GM18505 (cell line): ENCODE data around the gene NNT.
A peak's percentile ranks its signal among the peaks of the same experiment; 100 is the strongest.

Source experiments
- ATAC-seq: cut with Tn5 transposase; IDR thresholded peaks from one replicate; pipeline ENCODE4 v1.9.1; 2021; ENCODE audit not compliant: unreplicated experiment
- POLR2A ChIP-seq: IDR thresholded peaks from 4 replicates; pipeline ENCODE4 v1.6.1; 2011; ENCODE audit warnings: borderline replicate concordance; ENCODE audit not compliant: insufficient read depth, insufficient read length; ENCODE audit errors: extremely low read depth

NNT gene

DNA sequence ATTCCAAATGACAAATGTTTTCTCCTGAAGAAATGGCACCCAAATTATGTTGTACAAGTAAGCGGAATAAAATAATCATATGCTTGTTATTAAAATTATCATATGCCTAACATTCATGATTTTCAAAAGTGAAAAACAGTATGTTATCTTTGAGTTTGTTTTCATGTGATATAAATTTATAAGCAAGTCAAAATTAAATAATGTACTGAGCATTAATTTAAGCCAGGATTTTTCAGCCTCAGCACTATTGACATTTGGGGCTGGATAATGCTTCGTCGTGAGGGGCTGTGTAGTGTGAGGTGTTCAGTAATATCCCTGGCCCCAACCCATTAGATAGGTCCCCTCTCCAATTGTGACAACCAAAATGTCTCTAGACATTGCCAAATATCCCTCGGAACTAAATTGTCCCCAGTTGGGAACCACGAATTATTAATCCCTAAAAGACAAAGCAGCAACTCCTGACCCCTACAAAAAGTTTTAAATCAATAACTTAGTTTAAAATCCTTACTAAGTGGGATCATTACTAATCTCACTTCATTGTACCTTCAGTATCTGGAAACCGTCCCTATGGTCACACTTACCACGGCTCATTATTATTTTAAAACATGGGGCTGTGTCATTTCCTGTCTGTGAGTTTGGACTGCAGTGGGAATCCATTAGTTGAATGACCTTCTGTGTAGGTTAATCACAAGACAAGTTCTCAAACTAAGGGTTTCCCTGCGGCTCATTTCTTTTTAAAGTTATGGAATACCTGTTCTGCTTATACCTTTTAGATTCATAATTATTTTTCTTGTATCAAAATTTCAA is 1.3 kb upstream of the NNT start:
- no peak for TF ChIP-seq POLR2A
- no peak for ATAC-seq

DNA sequence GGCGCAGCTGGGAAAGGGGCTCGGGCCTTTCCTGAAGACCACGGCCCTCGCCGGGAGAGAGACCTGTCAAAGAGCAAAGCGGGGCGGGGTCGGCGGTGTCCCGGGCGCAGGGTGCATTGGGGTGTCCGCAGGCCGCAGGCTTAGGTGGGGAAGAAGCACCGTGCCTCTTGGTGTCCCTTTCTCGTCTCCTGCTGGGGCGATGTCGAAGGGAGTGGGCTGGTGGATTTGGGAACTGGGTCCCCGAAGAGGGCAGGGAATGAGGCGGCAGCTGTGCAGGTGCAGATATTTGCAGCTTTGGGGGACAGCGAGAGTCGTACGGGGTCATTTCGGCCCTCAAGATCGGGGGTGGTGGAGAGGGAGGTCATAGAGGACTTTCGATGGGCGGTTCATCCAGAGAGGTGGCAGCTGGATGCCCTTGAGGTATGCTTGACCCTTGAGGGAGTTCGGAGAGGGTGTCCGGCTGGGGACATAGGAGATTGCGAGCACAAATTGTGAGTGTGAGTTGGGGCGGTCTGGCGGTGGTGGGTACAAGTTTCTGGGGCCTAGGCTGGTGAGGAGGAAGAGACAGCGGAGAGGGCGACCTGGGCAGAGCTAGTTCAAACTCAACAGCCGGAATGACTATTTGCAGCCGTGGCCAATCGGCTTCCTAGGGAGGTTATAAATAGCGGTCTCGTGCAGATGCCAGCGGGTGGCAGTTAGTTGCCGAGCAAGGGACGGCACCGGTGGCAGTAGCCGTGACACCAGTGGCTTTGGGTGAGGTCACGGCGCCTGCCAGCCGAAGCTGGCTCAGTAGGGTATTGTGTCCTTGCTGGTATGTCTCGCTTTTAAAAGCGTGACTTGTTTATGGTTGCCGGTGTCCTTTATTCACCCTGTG is 601 bp downstream of the NNT start:
- TF ChIP-seq POLR2A: peak; percentile 64

DNA sequence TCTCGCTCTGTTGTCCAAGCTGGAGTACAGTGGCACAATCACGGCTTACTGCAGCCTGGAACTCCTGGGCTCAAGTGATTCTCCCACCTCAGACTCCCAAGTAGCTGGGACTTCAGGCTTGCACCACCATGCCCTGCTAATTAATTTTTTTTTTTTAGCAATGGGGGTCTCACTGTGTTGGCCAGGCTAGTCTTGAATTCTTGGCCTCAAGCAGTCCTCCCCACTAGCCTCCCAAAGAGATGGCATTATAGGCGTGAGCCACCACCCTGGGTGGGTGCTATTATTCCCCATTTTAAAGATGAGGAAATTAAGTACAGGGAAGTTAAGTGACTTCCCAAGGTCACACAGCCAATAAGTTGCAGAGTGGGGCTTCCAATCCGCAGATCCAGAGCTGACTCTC is 1.7 kb downstream of the NNT start:
- ATAC-seq: no peak
- TF ChIP-seq POLR2A: no peak

More for the DNA sequence above, 601 bp downstream of the NNT start:
- ATAC-seq: peak; percentile 44

DNA sequence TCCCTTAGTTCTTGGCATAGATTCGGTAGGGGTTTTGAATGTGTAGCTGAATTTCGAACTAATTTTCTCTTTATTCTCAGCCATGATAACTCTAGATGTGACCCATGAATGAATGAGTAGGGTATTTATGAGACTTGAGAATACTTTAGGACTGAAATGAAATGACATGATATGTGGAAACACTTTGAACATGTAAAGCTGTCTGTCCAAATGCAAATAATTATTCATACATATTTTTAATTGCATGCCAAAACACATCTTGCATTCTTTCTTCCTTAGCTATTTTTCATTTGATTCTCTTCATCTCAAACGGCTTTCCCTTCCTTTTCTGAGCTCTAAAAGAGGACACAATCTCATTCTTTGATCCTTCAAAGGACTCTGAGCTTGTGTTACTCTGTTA is 3.4 kb downstream of the NNT start:
- TF ChIP-seq POLR2A: no peak

DNA sequence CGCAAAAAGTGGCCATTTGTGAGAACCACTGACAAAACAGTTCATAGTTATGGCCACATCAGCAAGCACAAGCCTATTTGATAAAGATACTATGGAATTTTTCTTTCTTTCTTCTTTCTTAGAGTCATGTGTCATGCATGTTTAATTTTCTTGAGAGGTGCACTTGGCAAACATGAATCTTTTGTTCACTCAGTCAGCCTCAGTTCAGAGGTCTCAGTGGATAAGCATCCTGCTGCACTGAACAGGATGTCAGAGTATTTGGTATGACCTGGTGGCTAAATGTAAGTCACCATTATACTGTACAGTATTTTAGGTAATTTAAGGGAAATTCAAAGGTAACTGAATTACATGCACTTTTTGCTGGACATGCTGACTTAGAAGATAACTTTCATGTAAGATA is 5.4 kb downstream of the NNT start:
- no peak for TF ChIP-seq POLR2A
- no peak for ATAC-seq

More for the DNA sequence above, 3.4 kb downstream of the NNT start:
- no peak for ATAC-seq

DNA sequence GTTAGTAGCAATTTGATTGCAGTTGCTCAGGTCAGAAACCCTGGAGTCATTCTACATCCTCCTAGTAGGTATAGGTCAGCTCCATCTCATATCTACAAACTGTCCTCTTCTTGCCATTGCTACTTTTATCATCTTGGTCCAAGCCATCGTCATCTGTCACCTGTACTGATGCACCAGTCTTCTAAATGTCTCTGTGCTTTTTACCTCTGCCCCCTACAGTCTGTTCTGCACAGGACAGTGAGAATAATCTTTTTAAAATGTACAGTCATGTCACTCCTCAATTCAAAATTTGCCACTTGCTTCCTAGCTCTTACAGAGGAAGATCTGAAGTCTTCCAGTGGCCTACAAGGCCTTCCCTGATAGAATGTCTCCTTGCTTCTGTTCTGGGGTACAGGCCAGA is 6.8 kb downstream of the NNT start:
- ATAC-seq: peak; percentile 78
- no peak for TF ChIP-seq POLR2A

DNA sequence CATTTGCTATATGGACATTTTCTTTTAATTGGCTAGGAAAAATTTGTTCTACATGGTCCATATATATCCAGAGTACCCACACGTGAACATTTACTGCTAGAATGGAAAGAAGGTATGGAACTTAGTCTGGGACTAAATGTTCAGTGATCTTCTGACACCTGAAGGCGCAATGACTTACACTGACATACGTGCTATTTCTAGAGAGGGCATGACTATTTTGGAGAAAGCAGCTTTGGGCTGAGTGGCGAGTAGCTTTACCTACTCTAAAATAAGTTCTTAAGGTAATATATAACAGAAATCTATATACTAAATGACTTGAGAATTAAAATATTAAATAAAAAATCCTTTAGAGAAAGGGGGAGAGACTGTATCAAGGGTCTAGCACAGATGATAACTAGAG is 10.4 kb downstream of the NNT start:
- TF ChIP-seq POLR2A: no peak
- ATAC-seq: no peak

DNA sequence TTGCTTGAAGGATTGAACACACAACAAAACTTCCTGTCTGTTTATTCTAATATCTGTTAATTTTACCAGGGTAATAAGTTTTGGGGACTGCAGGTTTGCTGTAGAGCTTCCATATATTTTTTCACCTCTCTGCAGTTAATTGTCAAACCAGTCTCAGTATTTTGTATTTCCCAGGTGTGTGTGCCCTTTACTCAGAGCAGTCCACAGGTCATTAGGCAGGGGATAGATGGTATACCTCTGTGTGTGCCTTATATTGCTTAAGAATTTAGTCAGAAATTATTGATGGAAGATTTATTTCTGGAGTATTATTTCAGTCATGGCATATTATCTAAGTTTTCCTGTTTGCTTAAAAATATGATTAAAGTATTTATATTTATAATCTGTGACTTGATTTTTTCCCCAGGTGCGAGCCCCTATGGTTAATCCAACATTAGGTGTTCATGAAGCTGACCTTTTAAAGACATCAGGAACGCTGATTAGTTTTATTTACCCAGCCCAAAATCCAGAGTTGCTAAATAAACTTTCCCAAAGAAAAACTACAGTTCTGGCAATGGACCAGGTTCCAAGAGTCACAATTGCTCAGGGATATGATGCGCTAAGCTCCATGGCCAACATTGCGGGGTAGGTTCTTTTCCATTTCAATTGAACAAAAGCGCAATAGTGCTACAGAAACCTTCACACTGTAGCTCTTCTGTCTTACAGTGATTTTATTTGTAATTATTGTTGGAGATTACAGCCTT is 12.6 kb downstream of the NNT start:
- no peak for TF ChIP-seq POLR2A
- ATAC-seq: no peak

DNA sequence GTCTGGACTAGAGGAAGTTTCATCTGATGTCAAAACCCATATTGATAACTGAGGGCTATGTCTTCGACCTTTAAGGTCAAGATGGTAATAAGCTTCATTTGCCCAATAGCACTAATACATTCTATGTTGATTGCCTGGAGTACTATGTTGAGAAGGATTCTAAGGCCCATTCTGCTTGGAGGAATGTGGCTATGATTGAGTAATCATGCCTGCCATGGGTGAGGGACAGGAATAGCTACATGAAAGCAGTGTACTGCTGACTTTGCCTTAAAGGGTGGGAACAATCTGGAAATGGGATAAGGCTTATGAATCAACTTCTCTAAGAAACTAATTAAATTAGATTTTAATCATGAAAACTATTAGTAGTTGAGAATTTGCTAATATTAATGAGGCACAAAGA is 13.6 kb downstream of the NNT start:
- ATAC-seq: no peak
- no peak for TF ChIP-seq POLR2A

DNA sequence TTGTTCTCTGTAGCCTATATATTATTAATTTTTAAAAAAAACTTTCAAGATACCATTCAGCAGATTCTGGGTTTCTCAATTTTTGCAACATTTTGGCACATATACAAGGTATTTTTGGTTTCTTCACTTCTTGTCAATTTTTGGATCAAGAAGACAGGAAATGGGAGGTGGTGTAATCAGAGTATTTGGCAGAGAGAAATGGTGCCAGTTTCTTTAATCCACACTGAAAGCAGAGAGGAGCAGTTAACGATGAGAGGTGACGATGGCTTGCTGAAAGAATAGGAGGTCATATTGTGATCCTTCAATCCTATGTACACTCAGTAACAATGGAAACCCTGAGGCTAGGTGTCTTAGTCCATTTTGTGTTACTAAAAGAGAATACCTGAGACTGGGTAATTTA is 16.4 kb downstream of the NNT start:
- no peak for ATAC-seq
- no peak for TF ChIP-seq POLR2A

DNA sequence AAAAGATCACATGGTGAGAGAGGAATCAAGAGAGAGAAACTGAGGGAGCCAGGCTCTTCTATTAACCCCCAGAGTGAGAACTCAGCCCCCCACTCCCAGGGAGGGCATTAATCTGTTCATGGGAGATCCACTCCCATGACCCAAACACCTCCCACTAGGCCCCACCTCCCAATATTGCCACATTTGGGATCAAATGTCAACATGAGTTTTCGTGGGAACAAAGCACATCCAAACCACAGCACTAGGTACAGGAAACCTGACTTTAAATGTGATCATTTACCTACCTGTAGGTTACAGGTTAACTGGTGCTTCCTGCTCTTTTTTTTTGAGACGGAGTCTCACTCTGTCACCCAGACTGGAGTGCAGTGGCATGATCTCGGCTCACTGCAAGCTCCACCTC is 16.9 kb downstream of the NNT start:
- no peak for TF ChIP-seq POLR2A
- no peak for ATAC-seq

DNA sequence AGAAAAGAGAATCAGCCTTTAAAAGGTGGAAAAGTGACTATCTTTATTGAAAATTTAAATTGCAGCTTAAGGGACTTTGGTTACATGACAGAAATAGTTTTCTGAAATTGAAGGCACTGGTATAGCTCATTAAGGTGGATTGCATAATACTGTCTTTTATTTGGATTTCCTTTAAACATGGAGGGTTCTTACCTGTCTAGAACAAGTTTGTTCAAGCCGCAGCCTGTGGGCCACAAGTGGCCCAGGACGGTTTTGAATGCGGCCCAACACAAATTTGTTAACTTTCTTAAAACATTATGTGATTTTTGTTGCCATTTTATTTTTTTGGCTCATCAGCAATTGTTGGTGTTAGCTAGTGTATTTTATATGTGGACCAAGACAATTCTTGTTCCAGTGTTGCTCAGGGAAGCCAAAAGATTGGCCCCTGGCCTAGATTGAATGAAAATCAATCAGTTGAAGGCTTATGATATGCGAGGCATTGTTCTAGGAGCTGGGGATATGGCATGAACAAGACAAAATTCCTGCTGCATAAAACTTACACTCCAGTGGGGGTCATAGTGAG is 18.0 kb downstream of the NNT start:
- no peak for ATAC-seq
- no peak for TF ChIP-seq POLR2A

DNA sequence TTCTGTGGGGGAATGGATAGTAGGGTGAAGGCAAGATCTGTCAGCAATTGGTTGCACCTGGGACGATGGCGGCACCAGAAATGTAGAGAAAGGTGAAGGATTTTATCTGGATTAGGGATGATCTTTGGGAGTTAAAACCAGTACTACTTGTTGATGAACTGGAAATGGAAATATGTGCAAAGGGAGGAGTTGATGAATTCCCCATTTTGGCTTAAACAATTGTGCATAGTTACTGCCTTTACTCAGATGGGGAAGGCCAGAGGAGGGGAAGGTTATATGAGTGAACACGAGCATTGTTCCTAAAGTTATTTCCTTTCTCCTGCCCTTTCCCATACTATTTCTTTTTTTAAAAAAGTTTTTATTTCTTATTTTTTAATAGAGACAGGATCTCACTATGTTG is 19.1 kb downstream of the NNT start:
- TF ChIP-seq POLR2A: no peak
- no peak for ATAC-seq
